Measurements from ENCODE around the gene ALK. TPM values are rescaled to one million over a fixed set of nuclear protein-coding genes. Genes with fewer than 3 reads are reported as not detected.

Gene ALK
- total RNA-seq, 1 donor from 2014 or later, result 0.10 TPM

DNA sequence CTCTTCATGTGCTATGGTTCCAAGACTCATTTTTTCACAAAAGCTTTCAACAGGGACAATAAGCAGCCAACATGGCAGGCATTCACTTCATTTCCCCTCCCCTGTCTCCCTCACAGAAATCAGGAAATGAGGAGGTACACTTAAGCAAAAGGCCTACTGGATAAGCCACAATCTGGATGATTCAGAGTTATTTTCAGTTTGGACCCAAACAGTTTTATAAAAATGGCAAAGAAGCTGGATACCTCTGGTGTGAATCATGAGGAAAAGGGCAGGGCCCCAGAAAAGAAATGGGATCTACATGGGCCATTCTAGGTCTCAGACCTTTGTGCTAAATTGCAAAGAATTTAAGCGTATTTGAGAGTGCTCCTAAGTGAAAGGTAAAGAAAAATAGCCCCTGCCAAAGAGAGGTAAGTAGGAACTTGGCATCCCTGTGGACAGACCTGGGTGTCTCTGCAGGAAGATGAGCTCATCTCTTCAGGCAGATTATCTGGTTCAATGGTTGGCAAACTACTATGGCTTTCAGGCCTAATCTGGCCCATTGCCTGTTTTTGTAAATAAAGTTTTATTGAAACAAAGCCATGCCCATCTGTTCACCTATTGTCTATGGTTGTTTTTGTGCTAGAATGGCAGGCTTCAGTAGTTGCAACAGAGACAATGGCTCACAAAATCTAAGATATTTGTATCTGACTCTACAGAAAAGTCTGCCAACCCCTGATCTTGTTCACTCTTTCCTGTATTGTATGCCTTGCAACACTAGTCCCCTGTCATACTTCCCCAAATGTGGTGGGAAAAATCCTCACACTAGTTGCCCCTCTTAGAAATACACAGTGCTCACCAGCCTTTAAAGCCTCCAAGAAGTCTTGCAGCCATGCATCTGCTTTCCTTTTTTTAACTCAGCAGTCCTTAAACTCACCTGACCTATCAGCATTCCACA, 315.0 kb downstream of the ALK start:
- DNase-seq, result no peak

DNA sequence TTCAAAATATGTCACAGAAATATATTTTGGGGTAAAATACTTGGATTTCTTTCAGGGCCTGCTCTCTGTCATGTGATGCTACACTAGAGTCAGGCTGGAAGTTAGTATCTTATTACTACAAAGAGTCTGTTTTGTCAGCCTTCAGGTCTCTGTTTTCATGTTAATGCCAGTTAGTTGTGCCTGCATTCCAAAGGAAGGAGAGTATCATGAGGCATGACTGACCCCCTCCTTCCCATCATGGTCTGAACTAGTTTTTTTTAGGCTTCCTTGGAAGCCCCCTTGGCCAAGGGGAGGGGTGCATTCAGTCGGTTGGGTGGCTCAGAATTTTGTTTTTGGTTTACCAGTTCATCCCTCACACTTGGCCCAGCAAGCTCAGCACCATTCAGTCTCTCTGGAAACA, 318.0 kb downstream of the ALK start:
- DNase-seq, result no peak

DNA sequence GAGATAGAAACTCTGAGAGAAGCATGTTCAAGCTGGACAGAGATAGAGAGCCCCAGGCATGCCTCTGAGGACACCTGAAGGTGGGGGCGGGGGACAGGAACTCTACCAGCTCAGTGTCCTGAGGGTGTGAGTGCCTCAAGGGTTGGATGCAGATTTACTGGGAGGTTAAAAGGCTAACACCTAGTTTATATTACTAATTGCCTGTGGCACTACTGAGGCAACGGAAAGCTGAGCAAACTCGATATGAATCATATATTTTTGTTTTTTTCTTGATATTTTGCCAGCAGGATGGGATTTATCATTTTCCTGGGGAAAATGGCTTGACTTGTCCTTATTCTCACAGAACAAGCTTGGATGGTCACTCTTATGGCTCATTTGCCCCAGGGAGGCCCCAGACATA, 319.5 kb downstream of the ALK start:
- no peak for DNase-seq

DNA sequence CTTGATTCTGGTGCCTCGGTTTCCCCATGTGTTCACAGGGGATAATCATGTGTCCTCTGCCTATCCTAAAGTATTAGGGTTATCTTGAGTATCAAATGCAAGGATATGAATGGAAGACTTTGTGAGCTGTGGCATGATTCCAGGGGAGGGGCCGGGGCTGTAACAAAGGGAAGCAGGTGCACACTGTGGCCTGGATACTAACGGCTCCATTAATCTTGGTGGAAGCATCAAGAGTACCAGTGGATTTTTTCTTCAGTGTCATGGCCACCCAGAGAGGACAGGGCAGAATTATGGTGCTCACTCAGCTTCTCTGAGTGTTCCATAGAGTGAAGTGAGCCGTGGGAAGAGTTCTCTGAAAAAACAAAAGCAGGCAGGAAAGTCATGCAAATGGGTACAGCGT, 320.1 kb downstream of the ALK start:
- DNase-seq, result no peak

DNA sequence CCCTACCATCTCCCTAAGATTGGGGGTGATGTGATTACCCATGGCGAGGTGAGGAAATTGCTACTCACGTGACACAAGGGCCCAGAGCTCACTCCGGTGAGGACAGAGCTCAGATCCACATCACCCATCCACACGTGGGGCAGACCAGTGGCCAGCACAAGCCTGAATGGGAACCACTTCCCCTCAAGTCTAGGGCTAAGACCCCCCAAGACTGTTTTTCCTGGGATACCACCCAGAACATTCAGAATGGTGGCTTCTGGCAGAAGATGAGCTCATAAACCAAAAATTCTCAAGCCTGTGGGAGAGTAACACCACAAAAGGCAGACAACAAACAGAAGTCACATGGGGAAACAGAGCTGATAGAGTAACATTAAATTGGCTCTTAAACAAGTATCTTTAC, 321.4 kb downstream of the ALK start:
- no peak for DNase-seq

DNA sequence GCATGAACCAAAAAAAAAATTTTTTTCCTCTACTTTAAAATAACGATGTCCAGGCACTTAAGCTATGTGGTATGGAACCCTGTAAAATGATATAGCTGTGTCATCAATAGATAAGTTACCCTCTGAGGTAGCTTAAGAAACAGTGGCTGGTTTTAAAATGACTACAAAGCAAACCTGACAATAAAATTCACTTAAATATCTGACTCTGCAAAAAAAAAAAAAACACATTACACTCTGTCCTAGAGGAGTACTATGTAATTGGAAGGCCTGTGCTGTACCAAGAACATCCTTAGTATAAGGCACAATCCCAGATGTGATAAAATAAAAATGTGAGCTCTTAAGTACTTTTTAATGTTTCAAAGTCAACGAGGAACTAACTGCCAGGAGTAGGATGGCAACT, 322.4 kb downstream of the ALK start:
- DNase-seq, result no peak

DNA sequence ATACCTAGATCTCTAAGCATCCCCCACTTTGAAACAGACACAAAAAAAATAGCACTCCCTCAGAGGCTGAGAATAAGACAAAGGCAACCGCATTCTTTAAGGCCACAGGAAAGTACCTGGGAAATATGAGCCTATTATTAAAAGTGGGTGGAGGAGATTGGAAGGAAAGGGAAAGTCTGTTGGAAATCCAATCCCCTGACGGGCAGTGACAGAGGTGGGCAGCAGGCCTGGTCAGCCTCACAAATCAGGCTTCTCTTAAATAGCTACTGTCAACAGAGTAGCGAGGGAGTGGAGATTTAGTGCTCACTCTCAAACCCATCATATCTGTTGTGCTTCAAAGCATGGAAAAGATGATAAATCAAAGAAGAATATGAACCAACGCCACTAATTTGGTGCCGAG, 324.4 kb downstream of the ALK start:
- DNase-seq, result no peak

DNA sequence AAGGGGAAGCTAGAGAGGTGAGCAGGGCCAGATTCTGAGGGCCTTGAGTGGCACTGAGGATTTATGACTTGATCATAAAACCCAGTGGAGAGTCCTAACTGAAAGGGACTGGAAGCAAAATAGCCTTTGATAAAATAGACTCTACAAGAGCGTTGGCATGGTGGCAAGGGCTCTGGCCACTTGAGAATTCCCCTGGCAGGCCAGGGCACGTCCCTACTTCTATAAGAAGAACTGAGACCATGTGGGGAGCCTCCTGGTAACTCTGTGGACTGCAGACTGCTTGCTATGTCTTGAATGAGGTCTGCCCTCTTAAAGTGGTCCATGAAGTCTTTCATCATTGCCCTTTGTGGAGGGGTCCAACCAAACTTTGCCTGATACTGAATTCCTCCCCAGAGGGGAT, 324.8 kb downstream of the ALK start:
- no peak for DNase-seq

DNA sequence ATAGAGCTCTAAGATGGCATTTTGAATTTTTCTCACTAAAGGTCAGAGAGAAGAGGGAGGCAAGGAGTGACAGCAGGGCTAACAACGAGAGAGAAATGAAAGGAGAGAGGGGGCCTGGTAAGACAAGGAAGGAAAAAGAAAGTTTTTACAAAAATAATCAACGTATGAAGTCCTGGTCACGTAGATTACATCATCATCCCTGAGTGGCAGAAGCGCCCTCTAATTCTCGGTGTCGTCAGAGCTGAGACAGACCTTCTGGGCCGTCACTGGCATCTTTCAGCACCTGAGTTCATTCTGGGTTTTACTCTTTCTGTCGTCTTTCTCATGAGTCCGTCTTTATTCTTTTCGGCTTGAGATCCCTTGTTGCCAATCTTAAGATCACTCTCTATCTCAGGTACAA, 329.8 kb downstream of the ALK start:
- no peak for DNase-seq

DNA sequence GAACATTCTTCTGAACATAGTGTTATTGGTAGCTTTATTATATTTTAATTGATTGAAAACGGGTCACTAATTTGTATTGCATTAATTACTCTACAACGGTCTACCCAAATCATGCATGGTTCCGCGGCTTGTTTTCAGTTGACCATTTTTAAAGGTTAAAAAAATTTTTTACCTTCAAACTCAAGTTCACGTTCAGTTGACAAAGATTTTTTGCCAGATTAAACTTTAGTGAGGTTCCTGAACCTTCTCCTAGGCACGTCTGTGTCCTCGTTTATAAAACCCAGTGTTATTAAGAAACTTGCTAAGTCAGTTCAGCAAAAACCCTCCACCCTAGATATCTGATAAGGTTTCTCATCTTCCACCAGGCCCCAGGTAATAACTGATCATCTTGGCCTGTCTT, 331.2 kb downstream of the ALK start:
- no peak for DNase-seq

DNA sequence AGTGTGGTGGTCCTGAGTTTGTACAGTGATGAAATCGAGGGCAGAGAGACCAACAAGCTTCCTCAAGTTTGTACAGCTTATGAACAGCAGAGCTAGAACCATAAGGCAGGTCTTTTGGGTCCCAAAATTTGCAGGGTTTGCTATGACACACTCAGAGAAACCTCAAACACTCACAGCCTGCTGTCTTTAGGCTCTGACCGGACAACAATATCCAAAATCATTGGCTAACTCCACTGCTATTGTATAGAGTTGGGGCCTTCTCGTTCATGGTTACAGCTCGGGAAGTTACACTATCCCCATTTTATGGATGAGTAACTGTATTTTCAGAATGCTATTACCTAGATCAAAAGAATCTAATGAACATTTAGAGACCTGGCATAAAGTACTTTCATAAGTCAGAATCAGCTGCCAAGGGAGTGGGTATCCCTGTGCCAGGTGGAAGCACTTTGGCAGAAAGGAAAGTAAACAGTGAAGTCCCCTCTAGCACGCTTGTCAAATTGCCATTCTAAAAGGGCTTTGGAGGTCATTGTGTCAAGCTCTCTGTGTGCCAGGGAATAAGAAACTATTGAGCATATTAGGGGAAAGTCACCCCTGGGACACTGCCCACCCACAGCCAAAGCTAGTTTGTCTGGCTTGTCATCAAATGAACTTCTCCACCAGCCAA, 331.8 kb downstream of the ALK start:
- DNase-seq, result no peak

DNA sequence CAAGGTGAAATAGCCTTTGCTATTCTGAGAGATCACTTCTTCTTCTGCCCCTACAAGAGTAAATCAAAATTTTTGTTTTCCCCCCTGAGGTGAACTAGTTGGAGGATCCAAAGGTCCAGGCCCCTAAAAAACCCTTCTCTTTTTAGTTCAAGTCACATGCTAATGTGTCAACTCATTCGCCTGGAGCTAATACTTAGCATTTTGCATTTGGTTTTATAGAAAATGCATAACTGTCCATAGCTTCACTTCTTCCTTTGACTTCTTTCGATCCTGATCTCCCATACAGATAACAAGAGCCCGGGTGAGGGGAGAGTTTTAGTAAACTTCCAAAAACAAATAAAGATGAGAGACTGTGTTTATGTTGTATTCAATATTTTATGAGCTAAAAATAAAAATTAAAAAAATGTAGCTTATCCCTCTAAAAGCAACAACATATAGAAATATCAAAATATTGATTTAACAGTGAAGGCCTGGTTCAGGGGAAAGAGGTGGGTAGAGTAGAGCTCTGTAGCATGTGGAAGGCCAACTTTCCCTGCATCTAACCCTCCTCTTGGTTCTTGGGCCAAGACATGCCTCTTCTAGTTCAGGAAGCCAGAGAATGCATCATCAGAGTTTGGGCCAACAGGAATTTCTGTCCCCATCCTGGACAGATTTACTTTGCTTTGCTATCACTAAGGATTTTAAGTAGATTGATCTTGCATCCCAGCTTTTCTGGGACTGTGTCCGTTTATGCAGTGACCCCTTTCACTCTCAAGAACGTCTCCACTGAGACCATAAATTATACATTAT, 333.8 kb downstream of the ALK start:
- DNase-seq, result no peak

DNA sequence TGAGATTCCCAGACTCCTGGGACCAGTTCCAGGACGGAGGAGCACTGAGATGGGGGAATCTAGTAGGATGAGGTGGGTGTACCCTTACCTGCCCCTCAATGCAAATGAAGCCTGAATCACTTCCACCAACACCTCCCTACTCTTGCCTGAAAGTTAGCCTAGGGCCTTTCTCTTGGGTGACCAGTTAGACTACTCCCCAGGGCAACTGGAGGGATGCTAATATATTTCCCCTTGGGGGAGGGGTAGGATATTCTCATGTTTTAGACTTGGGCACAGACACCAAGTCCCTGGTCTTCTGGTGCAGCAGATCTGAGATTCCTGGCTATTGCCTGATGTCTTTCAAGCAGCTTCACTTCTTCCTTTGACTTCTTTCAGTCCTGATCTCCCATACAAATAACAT, 334.5 kb downstream of the ALK start:
- no peak for DNase-seq

DNA sequence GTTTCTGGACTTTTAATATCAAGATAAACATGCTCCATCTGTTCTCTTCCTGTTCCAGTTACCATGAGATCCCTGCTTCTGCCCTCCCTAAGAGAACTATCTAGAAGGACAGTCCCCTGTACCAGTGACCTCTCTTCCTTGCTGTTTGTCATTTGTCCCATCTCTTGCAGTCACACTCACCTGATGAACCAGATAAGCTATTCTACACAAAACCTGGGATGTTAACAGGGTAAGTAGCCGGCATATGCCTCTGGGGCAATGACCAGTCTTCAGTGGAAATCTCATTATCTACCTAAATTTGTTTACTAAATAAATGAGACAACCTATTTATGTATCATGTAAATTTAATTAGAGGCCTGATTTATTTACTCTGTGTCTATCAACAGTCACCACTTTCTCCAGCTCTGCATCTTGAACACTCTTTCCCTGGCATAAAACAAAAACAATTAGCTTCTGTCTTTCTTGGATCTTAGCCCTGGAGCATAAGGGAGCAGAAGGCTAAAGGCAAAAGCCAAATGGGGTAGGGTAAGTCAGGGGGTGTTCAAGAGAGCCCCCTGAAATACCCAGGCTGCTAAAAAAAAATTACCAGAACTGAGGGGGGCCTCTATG, 337.7 kb downstream of the ALK start:
- DNase-seq, result no peak

DNA sequence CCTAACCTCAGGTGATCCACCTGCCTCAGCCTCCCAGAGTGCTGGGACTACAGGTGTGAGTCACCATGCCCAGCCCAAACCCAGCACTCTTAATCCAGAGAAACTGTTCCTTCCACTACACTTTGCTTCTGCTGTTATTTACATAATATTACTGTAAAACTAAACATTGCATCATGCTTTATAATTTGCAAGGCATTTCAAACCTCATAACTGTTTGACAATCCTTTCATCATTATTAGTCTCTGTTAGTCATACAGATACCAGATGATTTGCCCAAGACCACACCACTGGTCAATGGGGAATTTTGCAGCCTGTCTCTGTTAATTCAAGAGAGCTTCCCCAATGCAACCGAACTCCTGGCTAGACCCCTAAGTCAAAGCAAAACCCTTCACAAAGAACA, 338.3 kb downstream of the ALK start:
- DNase-seq, result no peak

DNA sequence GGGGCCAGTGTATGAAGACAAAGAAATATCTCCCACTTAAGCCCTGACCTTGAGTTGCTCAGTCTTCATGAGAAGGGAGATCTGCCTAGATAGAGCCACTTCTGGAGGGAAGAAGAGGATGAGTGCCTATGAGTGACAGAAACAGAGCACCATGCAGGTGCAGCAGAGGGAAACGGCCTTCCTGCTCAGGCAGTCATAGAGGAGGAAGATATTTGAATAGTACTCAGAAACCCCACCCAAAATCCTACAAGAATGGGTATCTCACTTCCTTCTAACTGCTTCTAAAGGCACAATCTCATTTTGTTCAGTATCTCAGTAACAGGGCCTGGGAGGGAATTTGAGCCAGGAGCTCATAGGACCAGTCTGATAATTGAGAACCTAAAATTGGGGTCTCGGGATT, 339.3 kb downstream of the ALK start:
- DNase-seq, result no peak

DNA sequence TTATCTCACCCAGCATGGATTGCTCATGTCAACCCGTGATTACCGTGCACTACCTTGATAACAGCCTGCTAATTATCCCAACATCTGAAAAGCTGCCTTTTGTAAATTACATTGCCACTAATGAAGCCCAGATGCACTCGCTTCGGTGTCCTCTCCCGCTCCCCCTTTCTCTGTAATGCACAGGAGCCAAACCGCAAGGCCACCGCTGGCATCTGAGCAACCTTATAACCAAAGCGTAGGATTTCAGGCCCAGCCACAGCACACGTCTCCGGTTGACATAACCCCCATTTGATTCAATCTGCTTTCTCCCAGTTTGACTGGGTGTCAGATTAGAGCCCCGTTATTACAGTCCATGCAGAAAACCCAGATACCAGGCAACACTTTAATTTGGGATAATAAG, 341.2 kb downstream of the ALK start:
- DNase-seq, result no peak

DNA sequence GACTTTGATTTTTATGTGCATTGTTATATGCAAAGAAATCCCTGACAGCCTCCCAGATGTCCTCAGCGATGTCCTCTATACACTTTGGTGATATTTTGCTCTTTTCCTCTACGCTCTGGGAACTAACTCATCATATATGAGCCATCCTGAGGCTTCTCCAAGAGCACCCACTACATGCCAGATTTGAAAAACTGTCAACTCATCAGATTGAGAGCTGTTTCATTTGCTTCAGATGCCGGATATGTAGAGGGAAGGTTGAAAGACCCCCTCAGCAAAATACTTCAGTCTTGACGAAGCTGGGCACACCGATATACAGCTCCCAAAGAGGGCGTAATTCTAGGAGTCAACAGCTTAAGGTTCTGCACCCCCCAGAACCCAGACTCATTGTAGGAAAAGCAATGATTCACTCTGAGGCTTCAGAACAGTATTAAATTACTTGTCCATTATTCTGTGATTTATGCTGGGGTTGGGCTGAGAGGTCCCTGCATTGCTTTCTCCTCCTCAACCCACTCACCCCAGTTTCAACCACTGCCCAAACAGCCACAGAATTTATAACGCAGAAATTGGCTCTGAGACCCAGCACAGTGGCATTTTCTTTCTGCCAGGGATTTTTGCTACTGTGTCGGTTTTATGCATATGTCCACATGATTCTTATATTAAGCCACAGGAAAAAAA, 341.8 kb downstream of the ALK start:
- no peak for DNase-seq

DNA sequence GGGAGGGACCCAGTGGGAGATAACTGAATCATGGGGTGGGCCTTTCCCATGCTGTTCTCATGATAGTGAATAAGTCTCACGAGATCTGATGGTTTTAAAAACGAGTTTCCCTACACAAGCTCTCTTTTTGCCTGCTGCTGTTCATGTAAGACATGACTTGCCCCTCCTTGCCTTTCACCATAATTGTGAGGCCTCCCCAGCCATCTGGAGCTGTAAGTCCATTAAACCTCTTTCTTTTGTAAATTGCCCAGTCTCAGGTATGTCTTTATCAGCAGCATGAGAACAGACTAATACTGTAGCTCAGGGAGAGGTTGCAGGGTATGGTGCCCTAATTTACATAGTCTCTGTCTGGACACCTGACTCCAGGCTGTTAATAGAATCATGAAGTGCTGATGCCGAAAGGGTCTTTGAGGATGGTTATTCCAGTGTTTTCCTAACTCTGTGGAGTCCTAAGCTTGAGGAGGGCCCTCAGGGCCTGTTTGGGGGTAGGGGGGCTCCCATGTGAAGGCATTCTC, 343.2 kb downstream of the ALK start:
- no peak for DNase-seq

DNA sequence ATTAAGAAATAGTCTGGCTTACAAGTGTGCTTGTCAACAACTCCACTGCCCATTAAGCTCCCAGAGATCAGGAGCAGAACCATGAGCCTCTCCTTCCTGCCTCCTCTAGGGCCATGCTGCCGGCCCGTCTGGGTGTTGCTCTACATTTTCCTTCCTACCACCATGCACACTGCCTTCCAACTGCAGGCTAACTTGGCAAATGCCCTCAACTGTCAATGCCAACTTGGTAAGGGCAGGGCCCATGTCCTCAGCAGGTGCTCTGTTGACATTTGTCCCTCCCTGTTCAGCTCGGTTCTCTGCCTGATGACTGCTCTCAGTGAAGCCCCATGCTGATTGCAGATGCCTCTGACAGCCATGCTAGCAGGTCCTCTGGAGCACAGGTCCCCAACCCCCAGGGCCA, 345.2 kb downstream of the ALK start:
- no peak for DNase-seq

DNA sequence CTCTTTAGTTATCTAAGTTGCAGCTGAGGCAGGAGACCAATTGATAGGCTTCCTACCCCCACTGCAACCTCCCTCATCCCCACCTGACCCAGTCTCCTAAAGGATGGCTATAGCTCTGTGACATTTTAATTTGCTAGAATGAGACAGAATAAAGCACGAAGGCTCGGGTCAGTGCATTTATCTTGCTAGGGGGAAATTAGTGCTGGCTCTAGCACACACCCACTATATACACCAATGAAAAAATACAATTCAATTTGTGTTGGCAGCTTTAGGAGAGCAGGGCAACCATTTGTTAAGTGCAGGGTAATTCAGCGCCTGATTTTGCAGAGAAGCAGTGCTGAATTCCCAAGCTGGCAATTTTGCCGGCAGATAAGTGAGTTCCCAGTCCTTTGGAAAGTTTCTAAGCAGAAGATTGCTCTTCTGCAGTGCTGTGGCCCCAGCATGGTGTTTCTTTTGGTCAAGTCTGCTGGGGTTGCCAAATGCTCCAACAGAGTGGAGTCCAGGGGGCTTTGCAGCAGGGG, 346.0 kb downstream of the ALK start:
- no peak for DNase-seq

DNA sequence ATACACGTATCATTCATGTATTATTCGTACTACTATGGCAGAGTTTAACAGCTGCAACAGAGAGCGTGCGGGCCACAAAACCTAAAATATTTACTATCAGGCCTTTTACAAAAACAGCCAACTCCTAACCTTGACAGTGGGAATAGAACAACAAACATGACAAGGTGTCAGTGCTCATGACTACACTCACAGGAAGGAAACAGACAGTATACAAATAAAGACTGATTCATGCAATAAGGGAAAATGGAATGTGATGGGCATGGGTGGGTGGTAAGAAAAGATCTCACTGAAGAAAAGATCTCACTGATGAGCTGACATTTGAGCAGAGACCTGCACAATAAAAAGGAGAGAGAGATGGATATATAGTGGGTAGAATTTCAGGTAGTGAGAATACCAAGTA, 347.8 kb downstream of the ALK start:
- DNase-seq, result no peak
